Measurements from ENCODE around the gene KLK14. TPM values are rescaled to one million over a fixed set of nuclear protein-coding genes. Genes with fewer than 3 reads are reported as not detected.

Gene KLK14
- total and polyA plus RNA-seq, 7 donors, result 0.20 TPM; not detected in 6

DNA sequence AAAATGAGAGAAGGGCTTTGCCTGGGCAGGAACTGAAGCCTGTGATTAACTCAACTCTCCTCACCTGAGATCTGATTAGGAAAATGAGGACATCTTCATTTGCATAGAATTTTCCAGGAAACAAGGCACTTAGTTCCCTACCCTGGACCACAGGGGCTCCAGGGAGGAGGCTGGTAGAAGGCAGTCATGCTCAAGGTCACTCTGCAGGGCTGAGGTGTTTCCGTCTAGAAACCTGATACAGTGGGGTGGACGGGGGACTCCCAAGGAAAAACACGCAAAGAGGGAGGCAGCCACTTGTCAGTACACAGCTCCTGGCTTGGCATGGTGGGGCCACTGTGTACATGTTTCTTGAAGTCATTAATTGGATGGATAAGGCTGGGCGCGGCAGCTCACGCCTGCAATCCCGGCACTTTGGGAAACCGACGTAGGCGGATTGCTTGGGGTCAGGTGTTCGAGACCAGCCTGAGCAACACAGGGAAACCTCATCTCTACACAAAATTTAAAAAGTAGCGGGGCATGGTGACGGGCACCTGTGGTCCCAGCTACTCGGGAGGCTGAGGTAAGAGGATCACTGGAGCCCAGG is 6.0 kb downstream of the KLK14 start:
- no peaks in the 10 kb centered on the region for H3K4me1 ChIP-seq
- no peak for DNase-seq
- no peaks in the 10 kb centered on the region for H3K36me3 ChIP-seq (ENCODE audit: insufficient read depth in 1 of 2, low read depth in 1 of 2)
- H3K27ac ChIP-seq, result no peak overlapping the region
- TF ChIP-seq, protein P1, sequence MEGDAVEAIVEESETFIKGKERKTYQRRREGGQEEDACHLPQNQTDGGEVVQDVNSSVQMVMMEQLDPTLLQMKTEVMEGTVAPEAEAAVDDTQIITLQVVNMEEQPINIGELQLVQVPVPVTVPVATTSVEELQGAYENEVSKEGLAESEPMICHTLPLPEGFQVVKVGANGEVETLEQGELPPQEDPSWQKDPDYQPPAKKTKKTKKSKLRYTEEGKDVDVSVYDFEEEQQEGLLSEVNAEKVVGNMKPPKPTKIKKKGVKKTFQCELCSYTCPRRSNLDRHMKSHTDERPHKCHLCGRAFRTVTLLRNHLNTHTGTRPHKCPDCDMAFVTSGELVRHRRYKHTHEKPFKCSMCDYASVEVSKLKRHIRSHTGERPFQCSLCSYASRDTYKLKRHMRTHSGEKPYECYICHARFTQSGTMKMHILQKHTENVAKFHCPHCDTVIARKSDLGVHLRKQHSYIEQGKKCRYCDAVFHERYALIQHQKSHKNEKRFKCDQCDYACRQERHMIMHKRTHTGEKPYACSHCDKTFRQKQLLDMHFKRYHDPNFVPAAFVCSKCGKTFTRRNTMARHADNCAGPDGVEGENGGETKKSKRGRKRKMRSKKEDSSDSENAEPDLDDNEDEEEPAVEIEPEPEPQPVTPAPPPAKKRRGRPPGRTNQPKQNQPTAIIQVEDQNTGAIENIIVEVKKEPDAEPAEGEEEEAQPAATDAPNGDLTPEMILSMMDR (IDR thresholded peaks at IDR 0.05), result no peak
- intact Hi-C loops (cut with DNase I), result no loop called here
- H3K4me3 ChIP-seq, result no peak overlapping the region
- H3K27me3 ChIP-seq (ENCODE audit: insufficient read depth in 3 of 3, low read length in 2 of 3), result peaks cover 0 to 4% (median 0%) of the 10 kb centered on the region in 3 donors
- H3K9me3 ChIP-seq, result peaks cover 19% of the 10 kb centered on the region
- ATAC-seq, result no peak
- WGBS, 3 donors, result 73 to 75% (median 73%) methylated on average over 14 of the region's 14 CpGs

DNA sequence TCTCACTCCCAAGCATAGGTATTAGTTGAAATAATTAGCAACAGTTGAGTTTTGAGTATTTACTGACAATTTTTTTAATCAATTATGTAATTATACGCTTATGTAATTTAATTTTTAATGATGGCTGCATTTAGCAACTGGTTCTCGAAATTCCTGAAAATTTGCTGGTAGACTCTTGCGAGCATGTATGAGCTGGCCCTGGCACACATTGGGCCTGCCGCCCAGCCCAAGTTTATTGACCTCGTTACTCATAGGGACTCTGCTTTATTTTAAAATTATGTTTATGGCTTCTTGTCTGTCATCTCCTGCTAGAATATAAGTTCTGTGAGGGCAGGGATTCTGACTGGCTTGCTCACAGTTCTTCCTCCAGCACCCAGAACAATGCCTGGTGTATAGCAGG is 6.7 kb downstream of the KLK14 start:
- TF ChIP-seq, protein P1 (IDR thresholded peaks at IDR 0.05), result no peak
- H3K9me3 ChIP-seq, result peaks cover 19% of the 10 kb centered on the region
- no peak for DNase-seq
- no peak overlapping the region for H3K27ac ChIP-seq
- no peaks in the 10 kb centered on the region for H3K4me1 ChIP-seq
- H3K4me3 ChIP-seq, result no peak overlapping the region
- WGBS, 3 donors, result 83 to 85% (median 84%) methylated on average over 5 of the region's 5 CpGs
- no peak for ATAC-seq
- peaks cover 0 to 2% (median 0%) of the 10 kb centered on the region in 3 donors for H3K27me3 ChIP-seq (ENCODE audit: insufficient read depth in 3 of 3, low read length in 2 of 3)
- no peaks in the 10 kb centered on the region for H3K36me3 ChIP-seq (ENCODE audit: insufficient read depth in 1 of 2, low read depth in 1 of 2)
- intact Hi-C loops (cut with DNase I), result no loop called here

DNA sequence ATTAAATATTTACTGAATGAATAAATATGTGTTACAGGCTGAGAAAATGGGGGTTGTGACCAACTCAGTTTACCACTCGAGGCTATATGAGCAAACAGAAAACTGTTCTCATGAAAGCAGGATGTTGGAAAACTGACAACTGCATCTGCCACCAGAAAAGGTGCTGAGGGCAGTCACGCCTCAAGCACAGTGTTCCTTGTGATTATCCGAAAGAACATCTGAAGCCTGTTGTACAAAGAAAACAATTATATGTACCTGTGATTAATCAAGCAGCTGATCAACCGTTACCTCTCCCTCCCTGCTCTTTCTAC is 11.6 kb downstream of the KLK14 start:
- ATAC-seq, result no peak
- no peak for DNase-seq
- Histone ChIP-seq H3K36me3 (ENCODE audit: insufficient read depth in 1 of 2, low read depth in 1 of 2) (no peaks in the 10 kb centered on the region), H3K4me3 (no peak overlapping the region), H3K27ac (no peak overlapping the region), H3K9me3 (peaks cover 19% of the 10 kb centered on the region), H3K27me3 (ENCODE audit: insufficient read depth in 3 of 3, low read length in 2 of 3) (peaks cover 0 to 9% (median 0%) of the 10 kb centered on the region in 3 donors), H3K4me1 (no peaks in the 10 kb centered on the region)
- TF ChIP-seq, protein P1 (IDR thresholded peaks at IDR 0.05), result no peak
- 63 to 68% (median 66%) methylated on average over 4 of the region's 4 CpGs for WGBS, 3 donors
- intact Hi-C loops (cut with DNase I), result no loop called here

DNA sequence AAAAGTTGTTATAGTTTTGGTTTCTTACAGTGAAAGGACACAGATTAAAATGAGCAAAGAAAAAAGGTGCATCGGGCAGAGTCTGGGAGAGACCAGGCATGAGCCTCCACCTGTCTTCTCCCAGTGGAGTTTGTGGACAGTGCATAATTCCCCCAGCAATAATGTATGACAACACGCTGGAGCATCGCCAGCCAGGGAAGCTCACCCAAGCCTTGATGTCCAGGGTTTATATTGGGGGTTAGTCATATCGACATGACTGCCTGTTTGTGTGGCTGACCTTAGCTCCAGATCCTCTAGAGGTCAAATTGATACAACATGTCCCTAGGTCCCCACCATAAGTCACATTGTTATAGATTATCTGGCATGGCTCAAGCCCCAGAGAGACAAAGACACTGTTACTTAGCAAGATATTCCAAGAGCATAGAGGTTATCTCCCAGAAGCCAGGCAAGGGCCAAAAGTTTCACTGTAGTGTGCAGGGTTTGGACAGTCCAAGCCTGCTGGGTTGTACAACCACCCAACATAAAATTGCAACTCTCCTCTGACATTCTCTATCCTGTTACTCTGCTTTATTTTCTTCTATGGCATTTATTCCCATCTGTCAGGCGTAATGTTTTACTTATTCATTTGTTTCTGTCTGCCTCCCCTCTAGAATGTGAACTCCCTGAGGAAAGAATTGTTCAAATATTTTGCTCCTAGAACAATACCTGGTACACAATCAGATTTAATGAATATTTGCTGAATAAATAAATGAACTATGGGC is 12.2 kb downstream of the KLK14 start:
- intact Hi-C loops (cut with DNase I), result no loop called here
- DNase-seq (no peak), ATAC-seq (no peak)
- 80 to 85% (median 80%) methylated on average over 5 of the region's 5 CpGs for WGBS, 3 donors
- Histone ChIP-seq H3K9me3 (peaks cover 19% of the 10 kb centered on the region), H3K4me3 (no peak overlapping the region), H3K4me1 (no peaks in the 10 kb centered on the region), H3K36me3 (ENCODE audit: insufficient read depth in 1 of 2, low read depth in 1 of 2) (no peaks in the 10 kb centered on the region), H3K27ac (no peak overlapping the region), H3K27me3 (ENCODE audit: insufficient read depth in 3 of 3, low read length in 2 of 3) (peaks cover 0 to 14% (median 0%) of the 10 kb centered on the region in 3 donors)
- TF ChIP-seq, protein P1 (IDR thresholded peaks at IDR 0.05), result no peak
